Panc1 (cell line): ENCODE measurements around the gene CETP. TPM values are rescaled to one million over a fixed set of nuclear protein-coding genes. Genes with fewer than 3 reads are reported as not detected.

Experiments
- ATAC-seq: fragments of 200-7000 bp; cut with Tn5 transposase; 2 replicates; pipeline ENCODE4 v1.9.1; 2020; ENCODE audit warnings: mild to moderate bottlenecking, moderate library complexity
- BruUV-seq: library from RNA; stranded (reverse); fragments of 400-500 nt; replicated peaks from 2 replicates; lab custom pipeline; 2021; lab: Mats Ljungman, UMichigan
- CTCF ChIA-PET: fragments of 300-600 bp; sonication (Branson Sonifier 250); formaldehyde crosslinking; loops from one replicate; lab custom pipeline; 2022; ENCODE audit warnings: antibody characterized with exemption; lab: Charles Lee
- POLR2A ChIA-PET: fragments of 300-600 bp; sonication (Branson Sonifier 250); formaldehyde crosslinking; loops from one replicate; lab custom pipeline; 2022; ENCODE audit warnings: antibody characterized with exemption; lab: Charles Lee
- DNase-seq: peaks from one replicate; pipeline ENCODE4 v3.0.0-alpha.2; 2010; ENCODE audit warnings: low read depth, low spot score
- H3K27ac ChIP-seq: 2 replicates; pipeline ENCODE4 v1.5.1; 2011; ENCODE audit warnings: mild to moderate bottlenecking, low read length, inconsistent platforms
- H3K27me3 ChIP-seq: fragments of 200-500 bp; sonication (Bioruptor generic); 2 replicates; pipeline ENCODE4 v1.6.0; 2014; ENCODE audit warnings: low read length, inconsistent platforms; ENCODE audit not compliant: control insufficient read depth, insufficient read depth
- H3K36me3 ChIP-seq: fragments of 200-500 bp; sonication (Bioruptor generic); 2 replicates; pipeline ENCODE4 v1.5.1; 2014; ENCODE audit warnings: inconsistent platforms, mild to moderate bottlenecking, low read length, moderate library complexity; ENCODE audit not compliant: control insufficient read depth, insufficient read depth
- H3K4me1 ChIP-seq: 2 replicates; pipeline ENCODE4 v1.5.1; 2011; ENCODE audit warnings: inconsistent platforms, mild to moderate bottlenecking, low read length, moderate library complexity; ENCODE audit not compliant: control insufficient read depth, insufficient read depth
- H3K4me3 ChIP-seq, 2 experiments: 2 replicates each; pipeline ENCODE4 v1.5.1; 2011 to 2012; ENCODE audit warnings: low read depth in 2 of 2, low read length in 2 of 2, mild to moderate bottlenecking in 2 of 2, inconsistent platforms in 1 of 2, moderate library complexity in 1 of 2
- H3K9me3 ChIP-seq: fragments of 200-500 bp; sonication (Bioruptor generic); 2 replicates; pipeline ENCODE4 v1.5.1; 2014; ENCODE audit warnings: low read depth, mild to moderate bottlenecking, inconsistent platforms, low read length, moderate library complexity; ENCODE audit not compliant: control insufficient read depth, insufficient read depth
- CTCF ChIP-seq: fragments of 450-650 bp; IDR thresholded peaks from 2 replicates; pipeline ENCODE4 v1.5.1; 2017; ENCODE audit warnings: mild to moderate bottlenecking
- POLR2AphosphoS5 ChIP-seq: IDR thresholded peaks from 2 replicates; pipeline ENCODE4 v1.6.1; 2012; ENCODE audit warnings: mild to moderate bottlenecking, low read depth, low read length, moderate library complexity
- REST ChIP-seq, 2 experiments: IDR thresholded peaks; 2 replicates each; pipeline ENCODE4 v1.6.1; 2011 to 2012; ENCODE audit warnings: low read depth in 2 of 2, control low read depth in 1 of 2, low read length in 1 of 2, mild to moderate bottlenecking in 1 of 2, moderate library complexity in 1 of 2; ENCODE audit not compliant: insufficient read depth in 1 of 2
- SIN3A ChIP-seq: IDR thresholded peaks from 2 replicates; pipeline ENCODE4 v1.6.1; 2012; ENCODE audit warnings: low read depth, mild to moderate bottlenecking, low read length, moderate library complexity, borderline replicate concordance; ENCODE audit not compliant: insufficient read depth
- TCF7L2 ChIP-seq: IDR thresholded peaks from 2 replicates; pipeline ENCODE4 v1.6.1; 2011; ENCODE audit warnings: mild to moderate bottlenecking, low read depth, low read length, inconsistent platforms
- in situ Hi-C: cut with HindIII; loops from 2 replicates; pipeline ENCODE4 v1.10.0; 2016; ENCODE audit warnings: low sequenced_read_pairs, low pct_unique_long_range_greater_than_20kb
- intact Hi-C: fragments of 100-400 bp; cut with micrococcal nuclease; formaldehyde crosslinking; loops from one replicate; pipeline ENCODE4 v1.10.0; 2022; ENCODE audit not compliant: unreplicated experiment
- total RNA-seq: library from RNA; stranded (reverse); gene quantifications from one replicate; pipeline ENCODE4 v1.2.1, GENCODE V29; 2021; ENCODE audit not compliant: unreplicated experiment

The CETP gene
- total RNA-seq, 1 experiment from 2014 or later: not detected

GRCh38 chr16:57001026-57001679 is 39.4 kb downstream of the CETP start:
- Histone ChIP-seq H3K9me3 (no peaks in the 10 kb centered on the region), H3K4me1 (no peaks in the 10 kb centered on the region), H3K27me3 (no peaks in the 10 kb centered on the region), H3K4me3 (no peak overlapping the region), H3K27ac (no peak overlapping the region), H3K36me3 (no peaks in the 10 kb centered on the region)
- ChIA-PET POLR2A (no interaction called here), CTCF (no interaction called here)
- in situ Hi-C loops: no loop called here
- intact Hi-C loops: no loop called here
- ATAC-seq: no peak
- DNase-seq: no peak
- BruUV-seq: no TSS peak
- TF ChIP-seq SIN3A (no peak), REST (IDR thresholded peaks at IDR 0.05; ENCODE audit: insufficient read depth in 1 of 2, low read depth in 2 of 2, low read length in 1 of 2) (no peak), TCF7L2 (no peak), POLR2AphosphoS5 (no peak), CTCF (no peak)

DNA sequence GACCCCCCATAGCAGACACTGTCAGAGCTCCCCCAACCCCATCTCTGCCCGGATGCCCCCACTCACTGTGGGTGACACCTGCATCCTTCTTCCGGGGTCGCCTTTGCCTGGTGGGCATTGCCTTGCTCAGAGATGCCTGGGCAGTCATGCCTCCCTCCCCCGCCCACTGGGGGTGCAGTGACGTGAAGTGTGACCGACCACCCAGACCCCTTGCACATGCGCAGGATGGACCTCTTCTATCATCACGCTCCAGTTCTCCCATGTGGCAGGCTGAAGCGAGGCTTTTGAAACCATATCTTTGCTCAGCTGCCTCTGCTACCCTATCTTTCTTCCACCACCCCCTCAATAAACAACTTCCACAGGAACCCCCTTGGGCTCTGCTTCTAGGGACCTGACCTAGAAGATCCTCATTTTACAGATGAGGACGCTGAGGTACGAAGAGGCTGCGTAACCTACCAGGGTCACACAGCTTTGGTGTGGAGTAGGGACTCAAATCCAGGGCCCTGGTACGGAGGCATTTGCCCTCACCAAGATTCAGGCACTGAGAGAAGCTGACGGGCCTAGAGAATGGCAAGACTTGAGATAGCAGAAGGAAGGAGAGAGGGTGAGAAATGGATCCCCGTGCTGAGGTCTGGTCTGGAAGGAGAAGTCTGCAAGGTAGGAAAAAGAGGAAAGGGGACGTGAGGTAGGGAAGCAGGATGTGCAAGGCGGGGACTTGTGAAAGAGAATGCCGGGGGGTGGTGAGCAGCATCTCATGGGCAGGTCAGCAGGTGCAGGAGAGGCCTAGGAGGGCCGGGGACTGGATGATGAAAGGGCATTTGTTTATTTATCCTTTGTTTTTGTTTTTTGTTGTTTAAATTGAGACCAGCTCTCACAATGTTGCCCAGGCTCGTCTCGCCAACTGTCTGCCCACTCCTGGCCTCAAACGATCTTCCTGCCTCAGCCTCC is 42.0 kb downstream of the CETP start:
- H3K27ac ChIP-seq: no peak overlapping the region
- H3K4me1 ChIP-seq: no peaks in the 10 kb centered on the region
- in situ Hi-C loops: no loop called here
- no peak overlapping the region for H3K4me3 ChIP-seq
- H3K27me3 ChIP-seq: no peaks in the 10 kb centered on the region
- POLR2A ChIA-PET: no interaction called here
- DNase-seq: no peak
- no TSS peak for BruUV-seq
- no peak for ATAC-seq
- no peaks in the 10 kb centered on the region for H3K36me3 ChIP-seq
- intact Hi-C loops: no loop called here
- no peaks in the 10 kb centered on the region for H3K9me3 ChIP-seq
- CTCF ChIA-PET: no interaction called here
- TF ChIP-seq TCF7L2: no peak
- TF ChIP-seq POLR2AphosphoS5: no peak
- no peak for TF ChIP-seq REST (IDR thresholded peaks at IDR 0.05; ENCODE audit: insufficient read depth in 1 of 2, low read depth in 2 of 2, low read length in 1 of 2)
- no peak for TF ChIP-seq SIN3A
- TF ChIP-seq CTCF: no peak
